HG03196 (cell line): ENCODE data around the gene ELP5.
A peak's percentile ranks its signal among the peaks of the same experiment; 100 is the strongest.

Experiments
- ATAC-seq: cut with Tn5 transposase; IDR thresholded peaks from one replicate; pipeline ENCODE4 v1.9.1; 2021; ENCODE audit not compliant: unreplicated experiment

Gene ELP5

GRCh38 chr17:7218758-7219157 lies 33.3 kb upstream of the ELP5 start:
- no peak for ATAC-seq

- ATAC-seq = no peak
Measured at GRCh38 chr17:7219229-7219811, 32.7 kb upstream of the ELP5 start.

DNA sequence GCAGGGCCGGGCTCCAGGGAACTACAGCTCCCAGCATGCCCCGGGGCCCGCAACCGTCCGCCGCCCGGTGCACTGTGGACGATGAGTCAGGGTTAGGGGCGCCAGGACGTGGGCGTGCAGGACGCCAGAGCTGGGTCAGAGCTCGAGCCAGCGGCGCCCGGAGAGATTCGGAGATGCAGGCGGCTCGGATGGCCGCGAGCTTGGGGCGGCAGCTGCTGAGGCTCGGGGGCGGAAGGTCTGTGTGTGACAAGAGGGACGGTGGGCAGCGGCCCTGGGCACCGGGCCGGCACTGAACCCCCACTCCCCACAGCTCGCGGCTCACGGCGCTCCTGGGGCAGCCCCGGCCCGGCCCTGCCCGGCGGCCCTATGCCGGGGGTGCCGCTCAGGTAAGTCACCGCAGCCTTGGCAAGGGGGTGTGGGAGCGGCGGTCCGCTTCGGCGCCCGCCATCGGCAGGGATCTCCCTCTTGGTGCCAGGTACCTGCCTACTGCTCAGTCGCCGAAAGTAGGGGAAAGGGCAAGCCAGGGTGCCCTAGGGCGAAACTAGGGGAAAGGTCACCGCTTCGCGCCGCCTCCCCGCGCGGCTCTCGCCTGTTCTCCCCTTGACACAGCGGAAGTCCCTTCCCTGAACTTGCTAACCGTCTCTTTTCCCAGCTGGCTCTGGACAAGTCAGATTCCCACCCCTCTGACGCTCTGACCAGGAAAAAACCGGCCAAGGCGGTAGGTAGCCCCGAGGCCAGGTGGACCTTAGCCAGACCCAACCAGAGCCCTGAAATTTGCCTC lies 32.0 kb upstream of the ELP5 start, which contains the start of the genes ACADVL and DLG4:
TSS of gene ACADVL (plus strand) at position 127 of the 781 bp plus-strand sequence. CDS start at position 174, 47 bp downstream.
TSS of gene DLG4 (minus strand) at position 25 of the 781 bp plus-strand sequence.
- ATAC-seq = peak; percentile 44

GRCh38 chr17:7220593-7221277 lies 31.3 kb upstream of the ELP5 start:
- no peak for ATAC-seq

GRCh38 chr17:7221278-7222092 lies 30.5 kb upstream of the ELP5 start:
- ATAC-seq = no peak

DNA sequence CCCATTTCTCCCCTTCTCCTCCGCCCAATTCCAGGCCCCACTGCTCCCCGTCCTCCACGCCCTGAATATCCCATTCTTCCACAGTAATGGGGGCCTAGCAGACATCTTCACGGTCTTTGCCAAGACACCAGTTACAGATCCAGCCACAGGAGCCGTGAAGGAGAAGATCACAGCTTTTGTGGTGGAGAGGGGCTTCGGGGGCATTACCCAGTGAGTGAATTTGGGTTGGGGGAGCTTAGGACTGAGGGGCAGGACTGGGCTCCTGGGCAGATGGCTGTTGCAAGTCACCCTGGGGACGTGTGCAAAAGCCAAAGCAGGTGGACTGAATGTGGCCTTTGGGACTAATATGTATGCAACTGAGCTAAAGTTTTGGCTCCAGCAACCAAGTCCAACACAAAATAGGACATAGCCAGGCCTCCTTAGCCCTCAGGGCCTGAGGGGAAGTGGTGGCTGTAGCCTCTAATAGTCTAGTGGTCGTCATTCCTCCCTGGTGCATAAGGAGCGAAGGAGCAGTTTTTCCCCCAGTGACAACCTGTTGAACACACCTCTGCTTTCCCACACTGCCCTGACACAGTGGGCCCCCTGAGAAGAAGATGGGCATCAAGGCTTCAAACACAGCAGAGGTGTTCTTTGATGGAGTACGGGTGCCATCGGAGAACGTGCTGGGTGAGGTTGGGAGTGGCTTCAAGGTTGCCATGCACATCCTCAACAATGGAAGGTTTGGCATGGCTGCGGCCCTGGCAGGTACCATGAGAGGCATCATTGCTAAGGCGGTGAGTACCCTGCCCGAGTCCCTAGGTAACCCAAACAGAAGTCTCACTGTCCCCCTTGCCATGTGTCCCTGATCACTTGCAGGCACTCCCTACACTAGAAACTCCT lies 29.7 kb upstream of the ELP5 start:
- no peak for ATAC-seq

DNA sequence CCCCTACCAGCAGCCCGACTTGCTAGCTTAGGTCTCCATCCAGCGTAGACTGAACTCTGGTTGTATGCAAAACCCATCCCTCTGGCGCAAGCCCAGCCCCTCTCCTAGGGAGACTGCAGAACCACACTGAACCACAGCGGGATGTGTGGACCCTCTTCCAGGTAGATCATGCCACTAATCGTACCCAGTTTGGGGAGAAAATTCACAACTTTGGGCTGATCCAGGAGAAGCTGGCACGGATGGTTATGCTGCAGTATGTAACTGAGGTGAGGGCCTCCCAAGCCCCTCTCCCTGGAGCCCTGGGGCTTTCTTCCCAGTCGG lies 29.1 kb upstream of the ELP5 start:
- ATAC-seq = no peak

DNA sequence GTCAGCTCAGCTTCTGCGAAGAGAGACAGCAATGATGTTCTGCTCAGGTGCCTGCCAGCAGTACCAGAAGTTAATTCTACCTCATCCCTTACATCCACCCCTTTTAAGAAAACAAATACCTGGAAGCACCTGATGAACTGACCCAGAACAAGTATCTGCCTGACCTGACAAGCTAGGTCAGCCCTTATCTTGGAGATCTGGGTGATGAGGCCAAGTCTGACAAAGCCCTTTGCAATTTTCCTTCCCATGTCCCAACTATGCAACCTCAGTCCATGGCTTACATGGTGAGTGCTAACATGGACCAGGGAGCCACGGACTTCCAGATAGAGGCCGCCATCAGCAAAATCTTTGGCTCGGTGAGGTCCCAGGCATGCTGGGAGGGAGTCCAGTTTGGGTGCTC lies 28.6 kb upstream of the ELP5 start:
- no peak for ATAC-seq

- ATAC-seq = no peak
Measured at GRCh38 chr17:7224110-7224509, 27.9 kb upstream of the ELP5 start.

GRCh38 chr17:7224661-7225111 lies 27.3 kb upstream of the ELP5 start:
- ATAC-seq = no peak

DNA sequence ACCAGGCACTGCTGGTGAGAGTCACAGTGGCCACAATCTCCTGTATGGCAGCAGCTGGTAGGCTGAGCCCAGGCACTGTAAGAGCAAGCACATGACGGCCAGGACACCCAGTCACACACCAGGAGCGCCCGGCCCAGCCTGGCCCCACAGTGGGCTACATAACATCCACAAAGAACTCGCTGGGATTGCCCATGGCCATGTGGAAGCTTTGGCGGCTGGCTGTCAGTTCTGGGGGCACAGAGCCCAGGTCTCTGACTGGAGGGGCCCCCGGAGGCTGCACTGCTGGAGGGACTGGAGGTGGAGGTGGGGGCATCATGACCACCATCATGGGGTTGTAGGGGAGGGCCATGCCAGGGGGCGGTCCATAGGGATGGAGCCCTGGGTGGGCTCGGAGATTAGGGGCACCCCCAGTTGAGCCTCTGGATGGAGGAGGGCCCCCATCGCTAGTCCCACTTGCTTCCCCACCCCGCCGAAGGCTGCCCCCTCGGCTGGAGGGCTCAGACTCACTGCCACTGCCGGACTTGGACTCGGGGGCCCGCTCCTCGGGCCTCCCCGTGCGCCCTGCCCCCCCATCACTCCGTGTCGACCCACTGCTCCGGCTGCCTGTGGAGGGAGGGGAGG lies 26.2 kb upstream of the ELP5 start:
- no peak for ATAC-seq

- ATAC-seq = no peak
Measured at GRCh38 chr17:7226721-7227710, 25.0 kb upstream of the ELP5 start.

DNA sequence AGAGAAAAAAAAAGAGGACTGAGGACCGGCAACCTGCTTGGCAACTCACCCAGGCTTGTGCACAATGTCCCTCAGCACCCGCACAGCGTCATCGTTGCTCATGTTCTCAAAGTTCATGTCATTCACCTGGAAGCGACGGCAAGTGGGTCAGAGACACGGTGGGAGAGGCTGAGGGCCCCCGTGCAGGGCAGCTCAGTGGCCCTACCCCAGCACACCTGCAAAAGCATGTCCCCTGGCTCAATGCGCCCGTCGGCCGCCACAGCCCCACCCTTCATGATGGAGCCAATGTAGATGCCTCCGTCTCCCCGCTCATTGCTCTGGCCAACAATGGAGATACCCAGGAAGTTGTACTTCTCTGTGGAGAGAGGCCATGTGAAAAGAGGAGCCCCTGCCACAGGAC lies 23.1 kb upstream of the ELP5 start:
- no peak for ATAC-seq

GRCh38 chr17:7229504-7229903 lies 22.5 kb upstream of the ELP5 start:
- ATAC-seq = no peak

DNA sequence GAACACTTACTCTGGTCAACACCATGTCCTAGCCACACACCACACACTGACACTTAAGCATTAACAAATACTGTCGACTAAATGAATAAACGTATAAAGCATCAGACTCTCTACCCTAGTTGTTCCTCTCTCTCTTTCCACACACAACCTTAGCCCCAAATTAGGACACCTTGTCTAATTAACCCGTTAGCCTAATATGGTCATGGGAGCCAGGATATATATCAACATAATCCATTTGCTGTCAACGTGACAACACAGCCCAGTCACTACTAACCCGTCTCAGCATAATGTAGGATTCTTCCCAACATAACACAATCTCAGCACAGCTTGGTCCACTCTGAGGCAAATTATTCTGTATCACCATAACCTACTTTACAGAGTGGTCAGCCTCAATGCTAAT lies 19.9 kb upstream of the ELP5 start:
- no peak for ATAC-seq

- ATAC-seq = no peak
Measured at GRCh38 chr17:7233701-7234082, 18.3 kb upstream of the ELP5 start.

DNA sequence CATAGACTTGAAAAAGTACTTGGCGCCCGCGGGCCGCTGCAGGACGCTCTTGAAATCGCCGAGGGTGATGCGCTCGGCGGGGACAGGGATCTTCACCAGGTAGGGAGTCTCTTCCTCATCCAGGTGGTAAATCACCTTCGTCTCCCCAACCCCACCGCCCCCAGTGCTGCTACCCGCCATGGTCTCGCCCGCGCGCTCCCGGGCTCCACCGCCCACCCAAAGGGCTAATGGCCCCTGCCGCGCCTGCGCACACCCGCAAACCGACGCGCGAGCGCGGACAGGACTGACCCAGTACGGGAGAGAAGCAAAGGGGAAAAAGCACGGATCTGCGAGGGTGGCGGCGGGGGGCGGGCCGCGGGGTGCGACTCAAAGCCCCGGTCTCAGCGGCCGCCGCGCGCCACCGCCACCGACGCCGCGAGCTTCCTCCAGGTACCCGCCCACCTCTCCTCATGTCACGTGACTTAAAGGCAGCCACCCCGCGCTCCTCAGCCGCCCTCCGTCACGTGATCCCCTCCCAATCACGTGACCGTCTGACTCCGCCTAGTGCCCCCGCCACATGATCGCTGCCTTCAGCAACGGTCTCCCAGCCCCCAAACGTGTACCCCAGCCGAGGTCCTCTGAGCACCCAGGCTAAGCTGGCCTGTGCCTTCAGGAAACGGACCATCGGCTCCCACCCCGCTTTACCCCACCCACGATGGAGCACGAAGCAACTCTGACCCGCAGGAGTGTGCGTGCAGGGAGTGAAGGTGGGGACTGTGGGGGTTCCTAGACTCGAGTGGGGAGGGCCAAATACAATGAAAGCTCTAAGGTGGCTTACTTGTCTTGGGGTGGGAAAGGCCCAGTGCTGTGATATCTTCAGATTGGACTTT lies 17.7 kb upstream of the ELP5 start, which contains the start of gene DVL2:
TSS of gene DVL2 (minus strand) at position 435 of the 869 bp plus-strand sequence. CDS start at position 180, 255 bp downstream.
- ATAC-seq = peak; percentile 43
